HepG2 (cell line): Measurements from ENCODE around the gene P4HB. TPM values are rescaled to one million over a fixed set of nuclear protein-coding genes. Genes with fewer than 3 reads are reported as not detected.

Experiments used
- NFIC ChIP-seq: IDR thresholded peaks from 2 replicates; pipeline ENCODE4 v1.6.1; 2012; ENCODE audit warnings: mild to moderate bottlenecking, low read length, inconsistent platforms
- POLR2G ChIP-seq: fragments of 200-400 bp; formaldehyde crosslinking; IDR thresholded peaks from 2 replicates; pipeline ENCODE4 v1.6.1; 2018; ENCODE audit warnings: mild to moderate bottlenecking, low read depth, low read length, moderate library complexity
- ZNF549 ChIP-seq: sonication (generic); formaldehyde crosslinking; IDR thresholded peaks from 2 replicates; pipeline ENCODE4 v1.5.0; 2020; ENCODE audit warnings: missing genetic modification reagents
- ZNF567 ChIP-seq: sonication (generic); formaldehyde crosslinking; IDR thresholded peaks from 2 replicates; pipeline ENCODE4 v1.8.1; 2023; ENCODE audit warnings: mild to moderate bottlenecking, missing genetic modification reagents, borderline replicate concordance
- ZNF616 ChIP-seq: sonication (generic); formaldehyde crosslinking; IDR thresholded peaks from 2 replicates; pipeline ENCODE4 v1.5.0; 2020; ENCODE audit warnings: low read depth, mild to moderate bottlenecking, missing genetic modification reagents
- polyA plus RNA-seq, 8 experiments: library from polyadenylated mRNA; depleted of rRNA in 3 of 8; stranded (reverse) in 7 of 8; unstranded in 1 of 8; fragments of >200 nt; fragmentation: Illumina TruSeq in 4 of 8; extraction: Trizol in 4 of 8; gene quantifications; 2 replicates each; pipeline versions ENCODE4 v1.2.1 to v1.2.3, GENCODE V29; 2011 to 2016; ENCODE audit warnings: low read depth in 4 of 8, missing spikeins in 1 of 8, mixed read lengths in 1 of 8; ENCODE audit not compliant: insufficient read depth in 1 of 8
- total RNA-seq, 5 experiments: library from RNA; depleted of rRNA; stranded (reverse); fragments of >200 nt; fragmentation: Illumina TruSeq; extraction: Trizol; gene quantifications; 2 replicates each; pipeline ENCODE4 v1.2.3, GENCODE V29; 2016; ENCODE audit warnings: low read depth in 1 of 5
- TF ChIP-seq, protein P1 (sequence below): sonication (generic); formaldehyde crosslinking; IDR thresholded peaks from 2 replicates; pipeline ENCODE4 v1.9.0; 2021; ENCODE audit warnings: mild to moderate bottlenecking, missing genetic modification reagents
- TF ChIP-seq, protein P2 (sequence below): IDR thresholded peaks from 2 replicates; pipeline ENCODE4 v1.6.1; 2016; ENCODE audit warnings: low read depth, missing genetic modification reagents, missing compliant biosample characterization
- TF ChIP-seq, protein P3 (sequence below): sonication (generic); formaldehyde crosslinking; conservative IDR thresholded peaks from 2 replicates; pipeline ENCODE4 v1.8.0; 2022; ENCODE audit warnings: mild to moderate bottlenecking, moderate library complexity, missing genetic modification reagents
- TF ChIP-seq, protein P4 (sequence below): sonication (generic); formaldehyde crosslinking; IDR thresholded peaks from 2 replicates; pipeline ENCODE4 v1.9.0; 2022; ENCODE audit warnings: missing genetic modification reagents, mild to moderate bottlenecking, borderline replicate concordance
- TF ChIP-seq, protein P5 (sequence below): sonication (generic); formaldehyde crosslinking; IDR thresholded peaks from 2 replicates; pipeline ENCODE4 v1.8.1; 2023; ENCODE audit warnings: mild to moderate bottlenecking, moderate library complexity, missing genetic modification reagents

Gene P4HB
- total and polyA plus RNA-seq, 2 of the 13 experiments (the other 11 are each of a cell fraction or from before 2014, with no cell fraction given) = 185 to 782 TPM

DNA sequence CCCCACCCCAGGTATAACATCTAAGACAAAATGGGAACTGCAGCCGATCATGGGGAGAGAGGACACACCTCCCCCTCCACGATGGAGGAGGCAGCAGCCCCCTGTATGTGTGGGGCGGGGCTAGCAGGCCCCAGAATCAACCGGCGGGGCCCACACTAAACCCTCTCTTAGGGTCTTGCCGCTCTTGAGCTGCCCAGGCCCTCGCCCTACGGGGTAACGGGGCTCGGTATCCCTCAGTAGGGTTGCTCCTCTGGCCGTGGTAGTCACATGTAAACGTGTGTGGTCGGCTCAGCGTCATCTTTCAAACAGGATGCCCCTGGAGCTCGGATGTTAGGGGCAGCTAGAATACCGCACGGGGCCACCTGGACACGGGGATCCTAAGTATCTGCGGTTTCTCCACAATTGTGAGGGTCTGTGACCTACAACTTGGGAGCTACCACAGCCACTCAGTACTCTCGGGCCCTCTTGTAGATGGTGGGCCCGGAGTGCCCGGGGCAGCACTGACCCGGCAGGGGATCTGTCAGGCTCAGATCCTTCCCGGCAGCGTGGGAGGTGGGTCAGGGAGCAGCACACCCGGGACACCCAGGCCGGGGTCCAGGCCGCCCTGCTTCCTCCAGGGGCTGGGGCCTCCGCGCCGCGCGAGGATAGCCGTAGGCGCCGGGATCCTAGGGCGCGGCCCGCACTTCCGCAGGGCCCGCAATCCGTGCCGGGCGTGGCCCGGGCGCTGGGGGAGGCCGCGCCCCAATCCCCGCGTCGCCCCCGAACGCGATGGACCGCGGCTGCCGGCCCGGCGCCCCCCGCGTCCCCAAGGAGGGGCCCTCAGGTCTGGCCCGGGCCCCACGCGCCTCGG, 10.0 kb upstream of the P4HB start (continued):
- TF ChIP-seq, protein P1, sequence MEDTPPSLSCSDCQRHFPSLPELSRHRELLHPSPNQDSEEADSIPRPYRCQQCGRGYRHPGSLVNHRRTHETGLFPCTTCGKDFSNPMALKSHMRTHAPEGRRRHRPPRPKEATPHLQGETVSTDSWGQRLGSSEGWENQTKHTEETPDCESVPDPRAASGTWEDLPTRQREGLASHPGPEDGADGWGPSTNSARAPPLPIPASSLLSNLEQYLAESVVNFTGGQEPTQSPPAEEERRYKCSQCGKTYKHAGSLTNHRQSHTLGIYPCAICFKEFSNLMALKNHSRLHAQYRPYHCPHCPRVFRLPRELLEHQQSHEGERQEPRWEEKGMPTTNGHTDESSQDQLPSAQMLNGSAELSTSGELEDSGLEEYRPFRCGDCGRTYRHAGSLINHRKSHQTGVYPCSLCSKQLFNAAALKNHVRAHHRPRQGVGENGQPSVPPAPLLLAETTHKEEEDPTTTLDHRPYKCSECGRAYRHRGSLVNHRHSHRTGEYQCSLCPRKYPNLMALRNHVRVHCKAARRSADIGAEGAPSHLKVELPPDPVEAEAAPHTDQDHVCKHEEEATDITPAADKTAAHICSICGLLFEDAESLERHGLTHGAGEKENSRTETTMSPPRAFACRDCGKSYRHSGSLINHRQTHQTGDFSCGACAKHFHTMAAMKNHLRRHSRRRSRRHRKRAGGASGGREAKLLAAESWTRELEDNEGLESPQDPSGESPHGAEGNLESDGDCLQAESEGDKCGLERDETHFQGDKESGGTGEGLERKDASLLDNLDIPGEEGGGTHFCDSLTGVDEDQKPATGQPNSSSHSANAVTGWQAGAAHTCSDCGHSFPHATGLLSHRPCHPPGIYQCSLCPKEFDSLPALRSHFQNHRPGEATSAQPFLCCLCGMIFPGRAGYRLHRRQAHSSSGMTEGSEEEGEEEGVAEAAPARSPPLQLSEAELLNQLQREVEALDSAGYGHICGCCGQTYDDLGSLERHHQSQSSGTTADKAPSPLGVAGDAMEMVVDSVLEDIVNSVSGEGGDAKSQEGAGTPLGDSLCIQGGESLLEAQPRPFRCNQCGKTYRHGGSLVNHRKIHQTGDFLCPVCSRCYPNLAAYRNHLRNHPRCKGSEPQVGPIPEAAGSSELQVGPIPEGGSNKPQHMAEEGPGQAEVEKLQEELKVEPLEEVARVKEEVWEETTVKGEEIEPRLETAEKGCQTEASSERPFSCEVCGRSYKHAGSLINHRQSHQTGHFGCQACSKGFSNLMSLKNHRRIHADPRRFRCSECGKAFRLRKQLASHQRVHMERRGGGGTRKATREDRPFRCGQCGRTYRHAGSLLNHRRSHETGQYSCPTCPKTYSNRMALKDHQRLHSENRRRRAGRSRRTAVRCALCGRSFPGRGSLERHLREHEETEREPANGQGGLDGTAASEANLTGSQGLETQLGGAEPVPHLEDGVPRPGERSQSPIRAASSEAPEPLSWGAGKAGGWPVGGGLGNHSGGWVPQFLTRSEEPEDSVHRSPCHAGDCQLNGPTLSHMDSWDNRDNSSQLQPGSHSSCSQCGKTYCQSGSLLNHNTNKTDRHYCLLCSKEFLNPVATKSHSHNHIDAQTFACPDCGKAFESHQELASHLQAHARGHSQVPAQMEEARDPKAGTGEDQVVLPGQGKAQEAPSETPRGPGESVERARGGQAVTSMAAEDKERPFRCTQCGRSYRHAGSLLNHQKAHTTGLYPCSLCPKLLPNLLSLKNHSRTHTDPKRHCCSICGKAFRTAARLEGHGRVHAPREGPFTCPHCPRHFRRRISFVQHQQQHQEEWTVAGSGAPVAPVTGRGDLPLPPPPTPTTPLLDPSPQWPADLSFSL = no peak
- TF ChIP-seq, protein P2, sequence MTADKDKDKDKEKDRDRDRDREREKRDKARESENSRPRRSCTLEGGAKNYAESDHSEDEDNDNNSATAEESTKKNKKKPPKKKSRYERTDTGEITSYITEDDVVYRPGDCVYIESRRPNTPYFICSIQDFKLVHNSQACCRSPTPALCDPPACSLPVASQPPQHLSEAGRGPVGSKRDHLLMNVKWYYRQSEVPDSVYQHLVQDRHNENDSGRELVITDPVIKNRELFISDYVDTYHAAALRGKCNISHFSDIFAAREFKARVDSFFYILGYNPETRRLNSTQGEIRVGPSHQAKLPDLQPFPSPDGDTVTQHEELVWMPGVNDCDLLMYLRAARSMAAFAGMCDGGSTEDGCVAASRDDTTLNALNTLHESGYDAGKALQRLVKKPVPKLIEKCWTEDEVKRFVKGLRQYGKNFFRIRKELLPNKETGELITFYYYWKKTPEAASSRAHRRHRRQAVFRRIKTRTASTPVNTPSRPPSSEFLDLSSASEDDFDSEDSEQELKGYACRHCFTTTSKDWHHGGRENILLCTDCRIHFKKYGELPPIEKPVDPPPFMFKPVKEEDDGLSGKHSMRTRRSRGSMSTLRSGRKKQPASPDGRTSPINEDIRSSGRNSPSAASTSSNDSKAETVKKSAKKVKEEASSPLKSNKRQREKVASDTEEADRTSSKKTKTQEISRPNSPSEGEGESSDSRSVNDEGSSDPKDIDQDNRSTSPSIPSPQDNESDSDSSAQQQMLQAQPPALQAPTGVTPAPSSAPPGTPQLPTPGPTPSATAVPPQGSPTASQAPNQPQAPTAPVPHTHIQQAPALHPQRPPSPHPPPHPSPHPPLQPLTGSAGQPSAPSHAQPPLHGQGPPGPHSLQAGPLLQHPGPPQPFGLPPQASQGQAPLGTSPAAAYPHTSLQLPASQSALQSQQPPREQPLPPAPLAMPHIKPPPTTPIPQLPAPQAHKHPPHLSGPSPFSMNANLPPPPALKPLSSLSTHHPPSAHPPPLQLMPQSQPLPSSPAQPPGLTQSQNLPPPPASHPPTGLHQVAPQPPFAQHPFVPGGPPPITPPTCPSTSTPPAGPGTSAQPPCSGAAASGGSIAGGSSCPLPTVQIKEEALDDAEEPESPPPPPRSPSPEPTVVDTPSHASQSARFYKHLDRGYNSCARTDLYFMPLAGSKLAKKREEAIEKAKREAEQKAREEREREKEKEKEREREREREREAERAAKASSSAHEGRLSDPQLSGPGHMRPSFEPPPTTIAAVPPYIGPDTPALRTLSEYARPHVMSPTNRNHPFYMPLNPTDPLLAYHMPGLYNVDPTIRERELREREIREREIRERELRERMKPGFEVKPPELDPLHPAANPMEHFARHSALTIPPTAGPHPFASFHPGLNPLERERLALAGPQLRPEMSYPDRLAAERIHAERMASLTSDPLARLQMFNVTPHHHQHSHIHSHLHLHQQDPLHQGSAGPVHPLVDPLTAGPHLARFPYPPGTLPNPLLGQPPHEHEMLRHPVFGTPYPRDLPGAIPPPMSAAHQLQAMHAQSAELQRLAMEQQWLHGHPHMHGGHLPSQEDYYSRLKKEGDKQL (CRISPR knock-in tag) = no peak
- TF ChIP-seq ZNF567 (no peak), POLR2G (peak; percentile 65), ZNF616 (CRISPR knock-in tag) (no peak), ZNF549 (CRISPR knock-in tag) (no peak), NFIC (no peak)
- TF ChIP-seq, protein P3, sequence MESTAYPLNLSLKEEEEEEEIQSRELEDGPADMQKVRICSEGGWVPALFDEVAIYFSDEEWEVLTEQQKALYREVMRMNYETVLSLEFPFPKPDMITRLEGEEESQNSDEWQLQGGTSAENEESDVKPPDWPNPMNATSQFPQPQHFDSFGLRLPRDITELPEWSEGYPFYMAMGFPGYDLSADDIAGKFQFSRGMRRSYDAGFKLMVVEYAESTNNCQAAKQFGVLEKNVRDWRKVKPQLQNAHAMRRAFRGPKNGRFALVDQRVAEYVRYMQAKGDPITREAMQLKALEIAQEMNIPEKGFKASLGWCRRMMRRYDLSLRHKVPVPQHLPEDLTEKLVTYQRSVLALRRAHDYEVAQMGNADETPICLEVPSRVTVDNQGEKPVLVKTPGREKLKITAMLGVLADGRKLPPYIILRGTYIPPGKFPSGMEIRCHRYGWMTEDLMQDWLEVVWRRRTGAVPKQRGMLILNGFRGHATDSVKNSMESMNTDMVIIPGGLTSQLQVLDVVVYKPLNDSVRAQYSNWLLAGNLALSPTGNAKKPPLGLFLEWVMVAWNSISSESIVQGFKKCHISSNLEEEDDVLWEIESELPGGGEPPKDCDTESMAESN (CRISPR knock-in tag) = 0 out of 2 replicates have a peak, but pooled peaks have one; percentile 28
- TF ChIP-seq, protein P4, sequence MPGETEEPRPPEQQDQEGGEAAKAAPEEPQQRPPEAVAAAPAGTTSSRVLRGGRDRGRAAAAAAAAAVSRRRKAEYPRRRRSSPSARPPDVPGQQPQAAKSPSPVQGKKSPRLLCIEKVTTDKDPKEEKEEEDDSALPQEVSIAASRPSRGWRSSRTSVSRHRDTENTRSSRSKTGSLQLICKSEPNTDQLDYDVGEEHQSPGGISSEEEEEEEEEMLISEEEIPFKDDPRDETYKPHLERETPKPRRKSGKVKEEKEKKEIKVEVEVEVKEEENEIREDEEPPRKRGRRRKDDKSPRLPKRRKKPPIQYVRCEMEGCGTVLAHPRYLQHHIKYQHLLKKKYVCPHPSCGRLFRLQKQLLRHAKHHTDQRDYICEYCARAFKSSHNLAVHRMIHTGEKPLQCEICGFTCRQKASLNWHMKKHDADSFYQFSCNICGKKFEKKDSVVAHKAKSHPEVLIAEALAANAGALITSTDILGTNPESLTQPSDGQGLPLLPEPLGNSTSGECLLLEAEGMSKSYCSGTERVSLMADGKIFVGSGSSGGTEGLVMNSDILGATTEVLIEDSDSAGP (CRISPR knock-in tag) = no peak
- TF ChIP-seq, protein P5, sequence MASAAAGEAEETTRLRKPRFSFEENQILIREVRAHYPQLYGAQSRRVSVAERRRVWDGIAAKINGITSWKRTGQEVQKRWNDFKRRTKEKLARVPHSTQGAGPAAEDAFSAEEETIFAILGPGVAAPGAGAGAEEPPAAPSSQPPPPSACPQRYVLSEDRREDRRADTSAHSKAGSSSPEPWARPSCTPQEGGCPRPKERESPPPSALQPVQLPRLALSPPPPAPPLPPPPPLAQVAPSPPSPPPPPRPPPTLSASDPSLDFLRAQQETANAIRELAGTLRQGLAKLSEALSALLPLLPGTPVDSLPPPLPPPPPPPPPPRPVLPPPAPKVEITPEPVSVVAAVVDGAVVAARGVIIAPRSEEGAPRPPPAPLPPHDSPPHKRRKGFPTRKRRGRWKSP (CRISPR knock-in tag) = no peak; the same call in 1 of the 2 replicates
